ENCODE data around the gene ANTXR1. TPM values are rescaled to one million over a fixed set of nuclear protein-coding genes. Genes with fewer than 3 reads are reported as not detected.

The ANTXR1 gene
- total and polyA plus RNA-seq, 10 donors: 2.8 to 66.7 (median 36.9) TPM

- Histone ChIP-seq H3K27me3 (replicated peaks in 1 of 7) (no peaks in the 10 kb centered on the region), H3K4me1 (no peaks in the 10 kb centered on the region), H3K27ac (no peak overlapping the region), H3K9me3 (no peaks in the 10 kb centered on the region), H3K4me3 (no peak overlapping the region), H3K36me3 (no peaks in the 10 kb centered on the region)
- no peak for TF ChIP-seq POLR2A (IDR thresholded peaks at IDR 0.05)
- TF ChIP-seq CTCF (IDR thresholded peaks at IDR 0.05 in 8 of 11, conservative IDR thresholded peaks at IDR 0.05 in 3 of 11): no peak
- TF ChIP-seq POLR2AphosphoS5 (IDR thresholded peaks at IDR 0.05): no peak
- intact Hi-C loops (cut with DNase I; ENCODE audit: low total_unique reads): no loop called here
- DNase-seq: no peak
- WGBS, 5 donors: 84 to 98% (median 91%) methylated on average over 1 of the region's 1 CpG
Measured at GRCh38 chr2:69138793-69139459, 125.9 kb downstream of the ANTXR1 start.

- WGBS, 5 donors: 82 to 89% (median 85%) methylated on average over 5 of the region's 5 CpGs
- no peak overlapping the region for H3K27ac ChIP-seq
Measured at GRCh38 chr2:69139778-69140670, 127.0 kb downstream of the ANTXR1 start.

GRCh38 chr2:69141061-69141460 is 128.1 kb downstream of the ANTXR1 start:
- Histone ChIP-seq H3K9me3 (no peaks in the 10 kb centered on the region), H3K4me1 (no peaks in the 10 kb centered on the region), H3K27me3 (replicated peaks in 1 of 7) (no peaks in the 10 kb centered on the region), H3K27ac (no peak overlapping the region), H3K36me3 (no peaks in the 10 kb centered on the region), H3K4me3 (no peak overlapping the region)
- WGBS, 5 donors: 17 to 48% (median 35%) methylated on average over 1 of the region's 1 CpG
- DNase-seq: no peak
- intact Hi-C loops (cut with DNase I; ENCODE audit: low total_unique reads): no loop called here
- TF ChIP-seq POLR2A (IDR thresholded peaks at IDR 0.05) (no peak), POLR2AphosphoS5 (IDR thresholded peaks at IDR 0.05) (no peak)

More at GRCh38 chr2:69139778-69140670, 127.0 kb downstream of the ANTXR1 start:
- TF ChIP-seq POLR2AphosphoS5 (IDR thresholded peaks at IDR 0.05): no peak
- no peak for TF ChIP-seq CTCF (IDR thresholded peaks at IDR 0.05 in 8 of 11, conservative IDR thresholded peaks at IDR 0.05 in 3 of 11)
- no peak for TF ChIP-seq POLR2A (IDR thresholded peaks at IDR 0.05)
- H3K4me3 ChIP-seq: no peak overlapping the region
- DNase-seq: no peak
- no peaks in the 10 kb centered on the region for H3K4me1 ChIP-seq
- H3K36me3 ChIP-seq: no peaks in the 10 kb centered on the region
- no peaks in the 10 kb centered on the region for H3K9me3 ChIP-seq
- intact Hi-C loops (cut with DNase I; ENCODE audit: low total_unique reads): no loop called here
- H3K27me3 ChIP-seq (replicated peaks in 1 of 7): no peaks in the 10 kb centered on the region

- Histone ChIP-seq H3K27me3 (replicated peaks in 1 of 7) (no peaks in the 10 kb centered on the region), H3K36me3 (no peaks in the 10 kb centered on the region), H3K4me3 (no peak overlapping the region), H3K4me1 (no peaks in the 10 kb centered on the region), H3K9me3 (no peaks in the 10 kb centered on the region), H3K27ac (no peak overlapping the region)
- 84 to 96% (median 89%) methylated on average over 4 of the region's 4 CpGs for WGBS, 5 donors
- TF ChIP-seq POLR2AphosphoS5 (IDR thresholded peaks at IDR 0.05) (no peak), CTCF (IDR thresholded peaks at IDR 0.05 in 8 of 11, conservative IDR thresholded peaks at IDR 0.05 in 3 of 11) (no peak), POLR2A (IDR thresholded peaks at IDR 0.05) (no peak)
- no peak for DNase-seq
- intact Hi-C loops (cut with DNase I; ENCODE audit: low total_unique reads): no loop called here
Measured at GRCh38 chr2:69143748-69144360, 130.9 kb downstream of the ANTXR1 start.

All from spleen (tissue), 11 donors.